MG63 (cell line): ENCODE data around the gene CLCN1. TPM values are rescaled to one million over a fixed set of nuclear protein-coding genes. Genes with fewer than 3 reads are reported as not detected.

Experiments
- DNase-seq: peaks from one replicate; pipeline ENCODE4 v3.0.0-alpha.2; 2020
- H3K27me3 ChIP-seq: fragments of 250-450 bp; sonication (Bioruptor Pico); 2 replicates; pipeline ENCODE4 v1.5.1; 2020; ENCODE audit warnings: mild to moderate bottlenecking, moderate library complexity
- H3K36me3 ChIP-seq: fragments of 250-450 bp; sonication (Bioruptor Pico); 2 replicates; pipeline ENCODE4 v1.5.1; 2020; ENCODE audit warnings: mild to moderate bottlenecking, moderate library complexity
- H3K4me3 ChIP-seq: fragments of 250-450 bp; sonication (Bioruptor Pico); 2 replicates; pipeline ENCODE4 v1.5.1; 2020; ENCODE audit warnings: mild to moderate bottlenecking, moderate library complexity
- H3K9me3 ChIP-seq: fragments of 250-450 bp; sonication (Bioruptor Pico); 2 replicates; pipeline ENCODE4 v1.5.1; 2020; ENCODE audit warnings: mild to moderate bottlenecking, moderate library complexity
- total RNA-seq: library from RNA; depleted of rRNA; stranded (reverse); fragments of >200 nt; shearing (Covaris generic); gene quantifications from 2 replicates; pipeline ENCODE4 v1.2.3, GENCODE V29; 2014; ENCODE audit warnings: low replicate concordance; rRNA removed

The CLCN1 gene
- total RNA-seq, 1 experiment from 2014 or later, result not detected

DNA sequence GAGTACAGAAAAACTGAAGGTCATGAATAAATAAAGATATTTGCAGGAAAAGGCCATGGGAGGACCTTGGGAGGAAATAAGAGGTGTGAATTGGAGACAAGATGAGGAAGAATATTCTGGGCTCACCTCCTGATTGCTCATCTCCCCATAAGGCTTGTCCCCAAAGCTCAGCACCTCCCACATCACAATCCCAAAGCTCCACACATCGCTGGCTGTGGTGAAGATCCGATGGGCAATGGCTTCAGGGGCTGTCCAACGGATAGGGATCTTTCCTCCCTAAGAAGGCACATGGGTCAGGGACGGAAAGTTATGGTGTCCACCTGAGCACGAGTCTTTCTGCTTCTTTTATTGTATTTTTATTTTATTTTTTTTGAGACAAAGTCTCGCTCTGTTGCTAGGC lies 78.2 kb downstream of the CLCN1 start:
- Histone ChIP-seq H3K4me3 (no peak overlapping the region), H3K9me3 (no peaks in the 10 kb centered on the region), H3K36me3 (peaks cover 12% of the 10 kb centered on the region), H3K27me3 (no peaks in the 10 kb centered on the region)
- no peak for DNase-seq

DNA sequence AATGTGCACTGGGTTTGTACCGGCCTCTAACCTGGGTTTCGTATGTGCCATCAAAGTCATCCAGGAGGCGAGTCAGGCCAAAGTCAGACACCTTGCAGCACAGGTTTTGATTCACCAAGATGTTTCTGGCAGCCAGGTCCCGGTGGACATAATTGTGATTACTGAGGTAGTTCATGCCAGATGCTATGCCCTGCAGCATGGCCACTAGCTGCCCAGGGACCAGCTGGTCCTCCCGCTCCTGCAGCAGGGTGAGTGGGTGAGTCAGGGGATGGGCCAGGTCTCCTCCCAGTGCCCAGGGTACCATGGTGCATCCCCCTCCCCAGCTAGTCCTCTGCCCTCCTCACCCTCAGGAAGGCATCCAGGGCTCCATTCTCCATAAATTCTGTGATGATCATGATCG lies 78.9 kb downstream of the CLCN1 start:
- no peaks in the 10 kb centered on the region for H3K9me3 ChIP-seq

DNA sequence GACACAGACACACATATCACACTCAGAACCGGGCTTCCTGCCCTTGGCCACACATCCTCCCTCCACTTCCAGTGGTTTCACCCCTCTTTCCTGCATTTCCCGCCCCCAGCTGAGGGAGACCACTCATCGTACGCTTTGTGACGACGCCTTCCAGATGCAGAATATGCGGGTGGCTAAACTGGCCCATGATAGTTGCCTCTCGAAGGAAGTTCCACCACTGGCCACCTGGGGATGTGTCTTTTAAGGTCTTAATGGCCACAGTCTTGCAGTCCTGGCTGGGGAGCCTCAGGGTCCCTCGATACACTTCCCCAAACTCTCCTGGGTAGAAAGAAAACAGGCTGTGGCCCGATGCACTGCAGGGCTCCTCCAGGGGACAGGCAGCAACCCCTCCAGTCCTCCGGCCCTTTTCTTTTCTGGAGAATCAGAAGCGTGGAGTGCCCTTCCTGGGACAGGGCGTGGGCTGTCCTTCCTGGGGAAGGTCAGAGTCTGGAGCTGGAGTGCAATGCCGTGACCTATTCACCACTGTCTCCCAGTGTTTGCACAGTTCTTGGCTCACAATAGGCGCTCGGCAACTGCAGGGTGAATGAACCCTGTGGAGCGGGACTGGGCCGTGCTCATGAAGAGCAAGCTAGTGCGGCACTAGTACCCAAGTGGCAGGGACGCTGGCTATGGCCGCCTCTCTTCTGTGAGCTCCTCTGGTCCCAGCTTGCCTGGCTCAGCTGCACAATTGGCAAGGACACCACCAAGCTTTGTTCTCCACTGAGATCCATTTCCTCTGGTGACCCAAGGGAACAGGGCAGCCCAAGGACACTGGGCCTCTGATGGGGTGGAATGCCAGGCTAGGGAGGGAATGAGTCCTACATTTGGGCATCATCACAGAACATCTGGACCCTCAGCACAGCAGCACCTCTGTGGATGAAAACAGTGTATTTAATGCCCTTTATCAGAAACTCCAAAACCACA lies 79.6 kb downstream of the CLCN1 start:
- no peak for DNase-seq
- Histone ChIP-seq H3K9me3 (no peaks in the 10 kb centered on the region), H3K36me3 (peaks cover 4% of the 10 kb centered on the region), H3K27me3 (no peaks in the 10 kb centered on the region), H3K4me3 (no peak overlapping the region)

More for the DNA sequence above, 78.9 kb downstream of the CLCN1 start:
- Histone ChIP-seq H3K36me3 (peaks cover 9% of the 10 kb centered on the region), H3K4me3 (no peak overlapping the region), H3K27me3 (no peaks in the 10 kb centered on the region)
- DNase-seq, result no peak

DNA sequence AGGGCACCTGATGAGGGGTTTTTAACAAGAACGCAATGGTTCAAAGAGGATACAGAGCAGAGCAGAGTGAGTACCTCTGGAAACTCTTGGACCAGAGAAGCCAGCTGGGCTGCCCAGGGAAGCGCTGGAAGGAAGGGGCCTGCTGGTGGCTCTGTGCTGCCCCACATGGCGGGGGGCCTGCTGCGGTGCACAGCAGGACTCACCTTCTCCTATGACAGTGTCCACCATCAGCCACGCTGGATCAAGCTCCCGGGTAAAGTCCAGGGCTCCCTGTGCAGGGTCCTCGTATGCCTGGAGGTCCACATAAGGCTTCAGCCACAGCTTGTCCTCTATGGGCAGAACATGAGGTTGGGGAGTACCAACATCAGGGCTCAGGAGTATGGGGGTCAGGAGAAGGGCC lies 80.3 kb downstream of the CLCN1 start:
- DNase-seq, result no peak
- H3K36me3 ChIP-seq, result peaks cover under 1% of the 10 kb centered on the region
- no peak overlapping the region for H3K4me3 ChIP-seq
- H3K9me3 ChIP-seq, result no peaks in the 10 kb centered on the region
- H3K27me3 ChIP-seq, result no peaks in the 10 kb centered on the region

DNA sequence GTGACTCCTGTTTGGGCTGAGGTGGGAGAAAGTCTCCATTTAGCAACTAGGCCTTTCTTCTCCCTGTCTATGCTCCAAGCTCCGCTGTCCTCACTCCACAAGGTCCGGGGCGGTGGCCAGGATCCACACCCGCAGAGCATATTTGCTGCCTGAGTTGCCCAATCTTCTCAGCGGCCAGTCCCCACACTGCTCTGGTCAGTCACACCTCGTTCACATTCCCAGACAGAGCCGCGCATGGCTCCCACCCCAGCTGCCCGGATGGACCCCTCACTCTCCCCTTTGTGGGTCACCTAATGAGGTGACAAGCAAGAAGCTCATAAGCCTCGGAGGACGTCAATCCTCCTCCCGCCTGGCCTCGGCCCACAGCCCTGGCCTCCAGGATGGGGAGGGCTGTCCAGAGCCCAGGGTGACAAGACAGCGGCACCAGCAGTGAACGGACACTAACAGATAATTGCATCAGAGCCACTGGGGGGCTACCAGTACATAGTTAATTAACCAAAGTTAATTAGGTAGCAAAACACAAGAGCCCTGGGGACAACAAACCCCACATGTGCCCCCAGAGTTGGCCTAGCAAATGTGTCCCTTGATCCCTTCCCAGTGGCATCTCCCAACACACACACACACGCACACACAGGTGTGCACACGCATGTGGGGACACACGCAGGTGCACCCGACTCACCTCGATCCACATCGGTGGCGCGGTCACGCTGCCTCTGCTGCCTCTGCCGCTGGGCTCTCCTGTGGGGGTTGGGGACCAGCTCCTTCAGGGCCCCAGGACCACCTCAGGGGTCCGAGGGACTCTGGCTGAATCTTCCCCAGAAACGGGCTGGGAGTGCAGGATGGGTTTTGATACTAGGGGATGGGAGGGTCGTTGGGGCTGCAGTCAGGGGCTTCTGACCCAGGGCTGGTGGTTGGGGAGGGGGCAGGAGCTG lies 81.0 kb downstream of the CLCN1 start:
- no peaks in the 10 kb centered on the region for H3K36me3 ChIP-seq
- no peak for DNase-seq

DNA sequence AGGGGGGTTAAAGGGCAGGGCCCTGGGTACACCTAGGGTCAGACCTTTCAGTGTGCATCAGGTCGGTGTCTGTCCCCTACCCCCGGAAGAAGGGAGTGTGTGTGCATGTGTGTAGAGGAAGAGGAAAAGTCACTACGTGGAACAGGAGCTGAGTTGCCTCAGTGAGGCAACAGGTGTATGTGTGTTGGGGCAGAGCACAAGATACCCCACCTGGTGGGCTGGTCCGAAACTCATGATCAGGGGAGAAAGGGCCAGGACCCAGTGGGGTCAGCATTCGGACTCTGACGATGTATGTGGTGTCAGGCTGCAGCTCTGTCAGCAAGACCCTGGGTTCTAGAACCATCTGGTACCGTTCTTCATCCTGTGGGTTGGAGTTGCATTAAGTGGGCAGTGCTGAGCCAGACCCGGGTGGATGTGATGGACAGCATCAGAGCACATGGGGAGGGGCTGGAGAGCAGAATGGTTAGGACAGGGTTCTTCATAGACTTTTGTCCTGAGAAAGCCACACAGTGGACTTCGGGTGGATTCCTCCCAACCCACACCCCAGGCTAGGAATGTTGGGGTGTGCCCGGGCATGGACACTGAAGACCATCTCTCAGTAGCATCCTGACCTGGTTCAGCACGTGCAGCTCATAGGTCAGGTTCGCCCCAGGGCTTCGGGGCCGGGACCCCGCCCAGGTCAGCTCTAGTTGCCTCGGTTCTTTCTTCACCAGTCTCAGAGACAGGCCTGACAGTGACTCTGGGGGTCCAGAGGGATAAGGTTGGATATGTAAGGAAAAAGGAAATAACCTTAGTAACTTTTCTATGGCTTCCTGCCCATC lies 82.0 kb downstream of the CLCN1 start:
- Histone ChIP-seq H3K36me3 (no peaks in the 10 kb centered on the region), H3K27me3 (no peaks in the 10 kb centered on the region), H3K9me3 (no peaks in the 10 kb centered on the region), H3K4me3 (no peak overlapping the region)
- no peak for DNase-seq

More for the DNA sequence above, 81.0 kb downstream of the CLCN1 start:
- H3K27me3 ChIP-seq, result no peaks in the 10 kb centered on the region
- H3K9me3 ChIP-seq, result no peaks in the 10 kb centered on the region
- H3K4me3 ChIP-seq, result no peak overlapping the region

DNA sequence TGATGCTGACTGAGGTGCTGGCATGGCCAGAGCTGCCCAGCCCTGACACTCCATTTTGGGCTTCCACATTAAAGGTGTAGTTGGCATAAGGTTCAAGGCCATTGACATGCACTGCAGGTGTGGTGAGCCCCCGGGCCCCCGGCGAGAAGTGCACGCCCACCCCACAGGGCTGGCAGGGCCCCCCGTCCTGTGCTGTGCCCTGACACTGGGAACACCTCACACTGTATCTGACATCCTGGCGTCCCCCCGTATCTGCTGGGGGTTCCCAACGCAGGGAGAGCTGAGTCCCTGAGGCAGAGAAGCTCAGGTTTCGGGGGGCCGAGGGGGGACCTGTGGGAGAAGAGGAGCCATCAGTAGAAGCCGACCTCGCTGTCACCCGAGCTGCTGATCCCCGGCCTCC lies 82.7 kb downstream of the CLCN1 start:
- Histone ChIP-seq H3K27me3 (no peaks in the 10 kb centered on the region), H3K9me3 (no peaks in the 10 kb centered on the region), H3K4me3 (no peak overlapping the region)

DNA sequence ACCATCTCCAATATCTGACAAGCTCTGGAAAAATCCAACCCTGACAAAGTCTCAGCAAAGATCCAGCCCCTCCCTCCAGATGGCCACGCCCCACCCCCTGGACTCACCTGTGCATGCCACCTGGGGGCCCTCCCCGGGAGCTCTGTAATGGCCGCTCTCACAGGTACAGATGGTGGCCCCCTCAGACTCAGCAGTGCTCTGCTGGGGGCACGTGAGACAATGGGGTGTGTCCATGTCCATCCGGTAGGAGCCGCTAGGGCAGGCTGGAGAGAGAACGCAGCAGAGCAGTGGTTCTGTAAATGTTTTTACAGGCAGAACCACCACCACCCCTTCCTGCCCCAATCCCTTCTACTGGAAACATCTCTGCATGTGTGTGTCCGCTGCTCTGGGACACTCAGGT lies 83.2 kb downstream of the CLCN1 start:
- no peaks in the 10 kb centered on the region for H3K9me3 ChIP-seq
- no peaks in the 10 kb centered on the region for H3K27me3 ChIP-seq
- DNase-seq, result no peak
- H3K36me3 ChIP-seq, result no peaks in the 10 kb centered on the region
- H3K4me3 ChIP-seq, result no peak overlapping the region

More for the DNA sequence above, 82.7 kb downstream of the CLCN1 start:
- no peak for DNase-seq
- no peaks in the 10 kb centered on the region for H3K36me3 ChIP-seq

DNA sequence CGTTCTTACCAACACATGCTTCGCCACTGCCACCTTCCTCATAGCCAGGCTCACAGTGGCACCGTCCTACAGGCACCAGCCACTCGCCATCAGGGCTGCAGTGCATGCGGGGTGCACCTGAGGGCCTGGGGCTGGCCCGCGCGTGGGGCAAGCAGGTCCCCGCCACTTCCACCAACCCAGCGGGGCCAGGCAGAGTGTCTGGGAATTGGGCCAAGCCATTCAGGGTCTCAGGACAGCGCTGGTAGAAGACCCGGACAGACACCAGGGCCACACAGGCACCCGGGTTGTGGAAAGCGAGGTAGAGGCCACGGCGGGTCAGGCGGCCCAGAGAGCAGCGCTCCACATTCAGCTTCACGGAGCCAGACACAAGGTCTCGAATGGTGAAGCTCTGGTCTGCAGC lies 83.7 kb downstream of the CLCN1 start:
- Histone ChIP-seq H3K9me3 (no peaks in the 10 kb centered on the region), H3K36me3 (no peaks in the 10 kb centered on the region), H3K4me3 (no peak overlapping the region), H3K27me3 (no peaks in the 10 kb centered on the region)
- no peak for DNase-seq

DNA sequence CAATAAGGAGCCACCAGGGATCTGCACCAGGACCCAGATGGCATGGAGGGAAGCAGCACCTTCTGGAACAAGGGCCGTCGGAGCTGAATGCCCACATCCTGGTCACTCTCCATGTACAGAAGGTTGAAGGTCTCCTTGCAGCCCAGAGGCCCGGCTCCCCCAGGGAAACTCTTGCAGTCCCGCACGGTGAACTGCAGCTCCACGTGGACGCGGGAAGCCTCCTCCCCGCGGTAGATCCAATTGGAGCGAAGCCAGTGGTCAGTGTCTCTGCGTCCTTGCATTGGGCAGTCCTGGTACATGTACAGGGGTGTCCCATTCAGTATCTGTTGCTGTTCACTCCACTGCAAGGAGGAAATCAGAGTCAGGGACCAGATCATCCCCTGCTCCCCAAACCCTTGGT lies 85.4 kb downstream of the CLCN1 start:
- Histone ChIP-seq H3K9me3 (no peaks in the 10 kb centered on the region), H3K4me3 (no peak overlapping the region), H3K27me3 (no peaks in the 10 kb centered on the region), H3K36me3 (no peaks in the 10 kb centered on the region)
- DNase-seq, result no peak

Other genes starting within 250 kb of the CLCN1 start
- not detected in 2 replicates for gene PIP, start 184.0 kb upstream of the CLCN1 start, total RNA-seq
- gene TAS2R39, start 132.7 kb upstream of the CLCN1 start, total RNA-seq, result not detected in 2 replicates
- gene TAS2R40, start 94.1 kb upstream of the CLCN1 start, total RNA-seq, result not detected in 2 replicates
- gene GSTK1, start 52.7 kb upstream of the CLCN1 start, total RNA-seq, result 47.3 and 57.5 TPM in 2 replicates
- not detected in 2 replicates for gene TMEM139, start 31.2 kb upstream of the CLCN1 start, total RNA-seq
- 4.7 and 5.8 TPM in 2 replicates for gene CASP2, start 27.8 kb upstream of the CLCN1 start, total RNA-seq
- 0.63 and 0.84 TPM in 2 replicates for gene FAM131B, start 46.6 kb downstream of the CLCN1 start, total RNA-seq
- gene ZYX, start 65.2 kb downstream of the CLCN1 start, total RNA-seq, result 30.9 and 49.3 TPM in 2 replicates
- not detected in 2 replicates for gene EPHA1, start 92.7 kb downstream of the CLCN1 start, total RNA-seq
- gene TAS2R60, start 127.3 kb downstream of the CLCN1 start, total RNA-seq, result not detected in 2 replicates
- not detected in 2 replicates for gene TAS2R41, start 161.8 kb downstream of the CLCN1 start, total RNA-seq